H1 (cell line): ENCODE measurements around the gene CNBP. TPM values are rescaled to one million over a fixed set of nuclear protein-coding genes. Genes with fewer than 3 reads are reported as not detected.
A peak's percentile ranks its signal among the peaks of the same experiment; 100 is the strongest.

ENCODE experiments used
- CTCF ChIA-PET: fragments of 300-600 bp; sonication (Branson Sonifier 250); formaldehyde crosslinking; loops from one replicate; lab custom pipeline; 2021; ENCODE audit not compliant: partially characterized antibody; lab: Charles Lee
- POLR2A ChIA-PET: fragments of 300-600 bp; sonication (Branson Sonifier 250); formaldehyde crosslinking; loops from one replicate; lab custom pipeline; 2021; ENCODE audit warnings: inconsistent platforms; ENCODE audit not compliant: partially characterized antibody; lab: Charles Lee
- DNase-seq, 2 experiments: peaks; one replicate each; pipeline versions ENCODE4 v3.0.0 to v3.0.0-alpha.2; 2010 to 2022; ENCODE audit warnings: low spot score in 2 of 2, low read depth in 1 of 2, mixed read lengths in 1 of 2
- FAIRE-seq: peaks from 2 replicates; lab custom pipeline; 2011; peaks lifted over from hg19 to GRCh38; lab: Jason Lieb, UNC
- H2AFZ ChIP-seq: 2 replicates; pipeline ENCODE4 v1.8.1; 2012; ENCODE audit warnings: low read length, inconsistent platforms
- H2AK5ac ChIP-seq: 2 replicates; pipeline ENCODE4 v1.6.1; 2013; ENCODE audit warnings: low read depth, low read length
- H2BK120ac ChIP-seq: replicated peaks from 2 replicates; pipeline ENCODE3; 2013; ENCODE audit warnings: low read depth, low read length, inconsistent platforms
- H2BK12ac ChIP-seq: 2 replicates; pipeline ENCODE4 v1.6.1; 2013; ENCODE audit warnings: low read depth, low read length
- H2BK15ac ChIP-seq: 2 replicates; pipeline ENCODE4 v1.6.1; 2013; ENCODE audit warnings: low read length
- H2BK20ac ChIP-seq: 2 replicates; pipeline ENCODE4 v1.6.1; 2013; ENCODE audit warnings: low read length
- H2BK5ac ChIP-seq: 2 replicates; pipeline ENCODE4 v1.6.1; 2013; ENCODE audit warnings: low read depth, low read length
- H3K14ac ChIP-seq: 2 replicates; pipeline ENCODE4 v1.6.1; 2013; ENCODE audit warnings: inconsistent platforms; ENCODE audit not compliant: insufficient read length
- H3K18ac ChIP-seq: 2 replicates; pipeline ENCODE4 v1.6.1; 2013; ENCODE audit warnings: low read length; ENCODE audit errors: extremely low read depth
- H3K23ac ChIP-seq: 2 replicates; pipeline ENCODE4 v1.6.1; 2013; ENCODE audit warnings: inconsistent platforms; ENCODE audit not compliant: insufficient read length
- H3K23me2 ChIP-seq: 2 replicates; pipeline ENCODE4 v1.6.1; 2013; ENCODE audit warnings: low read depth, low read length
- H3K27ac ChIP-seq: 2 replicates; pipeline ENCODE4 v1.6.1; 2011; ENCODE audit warnings: low read depth, low read length, inconsistent platforms
- H3K27me3 ChIP-seq, 4 experiments: replicated peaks in 1 of 4; 1 replicate in 1 of 4; 2 replicates in 3 of 4; pipeline versions ENCODE4 v1.6.1 to v1.8.1; 2011 to 2013; ENCODE audit warnings: low read length in 3 of 4, mild to moderate bottlenecking in 3 of 4, inconsistent platforms in 2 of 4, mixed read lengths in 2 of 4, moderate library complexity in 1 of 4; ENCODE audit not compliant: control insufficient read depth in 3 of 4, insufficient read depth in 3 of 4; ENCODE audit errors: extremely low read depth in 1 of 4
- H3K36me3 ChIP-seq, 4 experiments: 2 replicates each; pipeline versions ENCODE4 v1.6.1 to v1.8.1; 2011 to 2013; ENCODE audit warnings: mild to moderate bottlenecking in 4 of 4, low read length in 3 of 4, moderate library complexity in 2 of 4, control low read depth in 1 of 4, inconsistent platforms in 1 of 4; ENCODE audit not compliant: insufficient read depth in 4 of 4, control insufficient read depth in 2 of 4
- H3K4ac ChIP-seq: replicated peaks from 2 replicates; pipeline ENCODE3; 2013; ENCODE audit warnings: low read length, low read depth, mixed read lengths, inconsistent platforms; ENCODE audit not compliant: insufficient read length
- H3K4me1 ChIP-seq, 4 experiments: replicated peaks in 1 of 4; 1 replicate in 1 of 4; 2 replicates in 3 of 4; pipeline versions ENCODE4 v1.6.1 to v1.8.1; 2011 to 2013; ENCODE audit warnings: low read length in 3 of 4, inconsistent platforms in 2 of 4, mixed read lengths in 1 of 4; ENCODE audit not compliant: insufficient read depth in 4 of 4, control insufficient read depth in 3 of 4
- H3K4me2 ChIP-seq, 2 experiments: 2 replicates each; pipeline versions ENCODE4 v1.6.1 to v1.8.1; 2011 to 2013; ENCODE audit warnings: low read depth in 2 of 2, low read length in 2 of 2, control low read depth in 1 of 2, inconsistent platforms in 1 of 2, mild to moderate bottlenecking in 1 of 2; ENCODE audit not compliant: insufficient read depth in 1 of 2
- H3K4me3 ChIP-seq, 4 experiments: fragments of 200-600, 300-600 bp in 1 of 4; sonication (generic), shearing (Covaris generic), sonication (Bioruptor Twin) in 1 of 4; 2 replicates each; pipeline versions ENCODE4 v1.5.1 to v1.8.1; 2011 to 2016; ENCODE audit warnings: low read length in 4 of 4, low read depth in 3 of 4, control low read depth in 2 of 4, inconsistent platforms in 2 of 4, mild to moderate bottlenecking in 2 of 4, mixed read lengths in 1 of 4, moderate library complexity in 1 of 4; ENCODE audit not compliant: insufficient read depth in 2 of 4; ENCODE audit errors: extremely low read depth in 1 of 4
- H3K56ac ChIP-seq: replicated peaks from 2 replicates; pipeline ENCODE3; 2013; ENCODE audit warnings: low read depth, mild to moderate bottlenecking, mixed read lengths, low read length, inconsistent platforms; ENCODE audit not compliant: insufficient read length
- H3K79me1 ChIP-seq: 2 replicates; pipeline ENCODE4 v1.6.1; 2013; ENCODE audit warnings: low read depth, low read length, control low read depth
- H3K79me2 ChIP-seq, 2 experiments: 2 replicates each; pipeline versions ENCODE4 v1.6.1 to v1.8.1; 2012 to 2013; ENCODE audit warnings: low read length in 2 of 2, mild to moderate bottlenecking in 2 of 2, inconsistent platforms in 1 of 2; ENCODE audit not compliant: insufficient read depth in 2 of 2, control insufficient read depth in 1 of 2
- H3K9ac ChIP-seq, 4 experiments: replicated peaks in 1 of 4; 1 replicate in 1 of 4; 2 replicates in 3 of 4; pipeline versions ENCODE4 v1.6.1 to v1.8.1; 2011 to 2013; ENCODE audit warnings: low read depth in 3 of 4, low read length in 3 of 4, control low read depth in 2 of 4, mild to moderate bottlenecking in 2 of 4, moderate library complexity in 2 of 4, inconsistent platforms in 1 of 4; ENCODE audit errors: extremely low read depth in 1 of 4
- H3K9me3 ChIP-seq, 2 experiments: 2 replicates each; pipeline versions ENCODE4 v1.6.1 to v1.8.1; 2012 to 2013; ENCODE audit warnings: mild to moderate bottlenecking in 2 of 2, moderate library complexity in 2 of 2, control low read depth in 1 of 2, inconsistent platforms in 1 of 2, low read depth in 1 of 2, low read length in 1 of 2, mixed read lengths in 1 of 2; ENCODE audit not compliant: insufficient read depth in 2 of 2
- H4K20me1 ChIP-seq, 2 experiments: replicated peaks in 1 of 2; 2 replicates each; pipeline versions ENCODE3 to v1.8.1; 2011 to 2013; ENCODE audit warnings: inconsistent platforms in 2 of 2, low read length in 2 of 2, mild to moderate bottlenecking in 1 of 2; ENCODE audit not compliant: insufficient read depth in 2 of 2, control insufficient read depth in 1 of 2
- H4K5ac ChIP-seq: 2 replicates; pipeline ENCODE4 v1.6.1; 2013; ENCODE audit warnings: low read length, low read depth, mixed read lengths, inconsistent platforms; ENCODE audit not compliant: insufficient read length
- H4K8ac ChIP-seq: 2 replicates; pipeline ENCODE4 v1.8.0; 2013; ENCODE audit warnings: mild to moderate bottlenecking, moderate library complexity, low read length, inconsistent platforms; ENCODE audit not compliant: insufficient read depth; ENCODE audit errors: extremely low read depth
- H4K91ac ChIP-seq: replicated peaks from 2 replicates; pipeline ENCODE3; 2013; ENCODE audit warnings: low read length, mixed read lengths, inconsistent platforms; ENCODE audit not compliant: insufficient read length
- WGBS, 2 experiments: shearing (Covaris generic) in 1 of 2; methylation state at CpG; one replicate each; pipeline versions ENCODE4 v1.1.6 to v1.1.7; 2013 to 2015; ENCODE audit warnings: low lambda C conversion rate in 2 of 2, mixed read lengths in 2 of 2, inconsistent platforms in 1 of 2, low coverage in 1 of 2, missing lambda C conversion rate in 1 of 2; ENCODE audit not compliant: insufficient replicate concordance in 2 of 2, insufficient coverage in 1 of 2, insufficient read length in 1 of 2; ENCODE audit errors: extremely low coverage in 1 of 2, missing lambda C conversion rate in 1 of 2; 5-methylcytosine and 5-hydroxymethylcytosine counted together
- polyA plus RNA-seq, 7 experiments: library from polyadenylated mRNA; depleted of rRNA in 3 of 7; stranded (reverse) in 5 of 7; unstranded in 2 of 7; fragments of >200 nt in 5 of 7; fragments of 200-250 nt in 2 of 7; gene quantifications; 1 replicate in 5 of 7; 2 replicates in 1 of 7; 4 replicates in 1 of 7; pipeline versions ENCODE4 v1.2.1 to v1.2.3, GENCODE V29; 2011 to 2013; ENCODE audit warnings: missing spikeins in 2 of 7, mixed read lengths in 2 of 7
- total RNA-seq: library from RNA; stranded (reverse); fragmentation: NEBNext Ultra II Directional; extraction: Animal tissue kit (Norgen Biotek cat#: 25700); gene quantifications from 2 replicates; pipeline ENCODE4 v1.2.1, GENCODE V29; 2021

CNBP gene
- total and polyA plus RNA-seq, 2 of the 8 experiments (the other 6 are each of a cell fraction or from before 2014, with no cell fraction given) = 315 to 371 TPM

- H3K23me2 ChIP-seq = no peaks in the 10 kb centered on the region
- H3K27ac ChIP-seq = no peak overlapping the region
- no peak overlapping the region for H3K14ac ChIP-seq
- no peak overlapping the region for H2AFZ ChIP-seq
- 0 out of 2 replicates have a peak overlapping the region, but pooled peaks have one; percentile 43 for H2BK12ac ChIP-seq
- WGBS, 2 experiments = 92% methylated on average over 7 of the region's 7 CpGs; no CpG with 5 or more reads in 1 of the 2 experiments
- no peak overlapping the region for H4K8ac ChIP-seq
- H3K4me3 ChIP-seq = no peak overlapping the region
- H2BK20ac ChIP-seq = no peak overlapping the region
- H3K4me2 ChIP-seq = no peak overlapping the region
- H3K4ac ChIP-seq = no peak overlapping the region
- H3K79me2 ChIP-seq = no peaks in the 10 kb centered on the region
- no peaks in the 10 kb centered on the region for H3K9me3 ChIP-seq
- CTCF ChIA-PET = interaction anchor here (0.7 to 3.9 kb wide), 5 partner anchors 9 to 250 kb away, joined by 3 to 35 read pairs (median 3); no protein-coding TSS in a partner anchor
- no peak overlapping the region for H3K9ac ChIP-seq
- no peak overlapping the region for H3K18ac ChIP-seq
- no peaks in the 10 kb centered on the region for H3K36me3 ChIP-seq
- H2BK15ac ChIP-seq = peak overlapping the region; percentile 61; the same call in 1 of the 2 replicates
- DNase-seq = no peak
- POLR2A ChIA-PET = interaction anchor here (0.6 to 4.7 kb wide), 5 partner anchors 9 to 147 kb away, joined by 4 to 31 read pairs (median 14); partner anchors contain the start of gene CNBP
- H3K27me3 ChIP-seq = no peaks in the 10 kb centered on the region; a peak in 1 of 7 replicates
- no peak overlapping the region for H3K23ac ChIP-seq
- H3K4me1 ChIP-seq = peaks cover 3 to 12% (median 7%) of the 10 kb centered on the region in 4 experiments
- H2BK120ac ChIP-seq = no peak overlapping the region
- H4K20me1 ChIP-seq = no peaks in the 10 kb centered on the region
- H3K56ac ChIP-seq = no peak overlapping the region
- FAIRE-seq = no peak
- H3K79me1 ChIP-seq = no peaks in the 10 kb centered on the region
- no peak overlapping the region for H2BK5ac ChIP-seq
- no peak overlapping the region for H4K5ac ChIP-seq
- no peak overlapping the region for H4K91ac ChIP-seq
- no peak overlapping the region for H2AK5ac ChIP-seq
Observed at GRCh38 chr3:129230311-129231019, 46.8 kb upstream of the CNBP start.
